Loucy (cell line): ENCODE results near the gene ALS2.

Experiments used
- CTCF ChIP-seq: fragments of 200-600 bp; sonication (generic); conservative IDR thresholded peaks from 2 replicates; pipeline ENCODE4 v1.5.1; 2014; ENCODE audit warnings: mild to moderate bottlenecking, antibody characterized with exemption, low read length
- EZH2phosphoT487 ChIP-seq: fragments of 200-600 bp; IDR thresholded peaks from 2 replicates; pipeline ENCODE4 v1.6.1; 2018; ENCODE audit warnings: antibody characterized with exemption, mild to moderate bottlenecking, moderate library complexity, borderline replicate concordance

DNA sequence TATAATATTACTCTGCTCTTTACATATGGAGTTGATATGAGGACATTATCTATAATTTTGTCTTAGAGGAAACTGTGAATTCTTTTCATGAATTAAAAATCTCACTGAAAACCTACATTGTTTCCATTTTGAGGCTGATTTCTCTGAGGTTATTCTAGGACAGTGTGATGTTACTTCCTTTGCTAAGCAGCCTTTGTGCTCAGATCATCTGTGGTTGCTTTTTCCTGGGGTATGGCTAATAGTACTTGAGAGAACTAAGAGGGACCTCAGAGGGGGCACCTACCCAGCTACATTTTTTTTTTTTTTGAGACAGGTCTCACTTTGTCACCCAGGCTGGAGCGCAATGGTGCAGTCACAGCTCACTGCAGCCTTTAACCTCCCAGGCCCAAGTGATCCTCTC is 73.6 kb downstream of the ALS2 start:
- TF ChIP-seq CTCF (no peak), EZH2phosphoT487 (no peak)
